GM12878 (cell line): ENCODE results near the gene LDHAL6A. TPM values are rescaled to one million over a fixed set of nuclear protein-coding genes. Genes with fewer than 3 reads are reported as not detected.

ENCODE experiments used
- ATAC-seq: fragments of 200-7000 bp; cut with Tn5 transposase; 3 replicates; pipeline ENCODE4 v1.9.1; 2020; ENCODE audit warnings: mild to moderate bottlenecking, moderate library complexity
- BruUV-seq: library from RNA; stranded (reverse); fragments of 400-500 nt; replicated peaks from 2 replicates; lab custom pipeline; 2021; lab: Mats Ljungman, UMichigan
- CTCF ChIA-PET: fragments of 300-600 bp; sonication (Branson Sonifier 250); formaldehyde crosslinking; extraction: SDS; loops from one replicate; lab custom pipeline; 2021; ENCODE audit warnings: inconsistent platforms; lab: Yijun Ruan, JAX
- POLR2A ChIA-PET: fragments of 350-600 bp; formaldehyde crosslinking; extraction: SDS; loops from one replicate; lab custom pipeline; 2021; ENCODE audit warnings: inconsistent platforms; lab: Charles Lee
- RAD21 ChIA-PET: fragments of 300-600 bp; sonication (Branson Sonifier 250); formaldehyde crosslinking; loops from one replicate; lab custom pipeline; 2023; ENCODE audit warnings: antibody characterized with exemption; ENCODE audit not compliant: unreplicated experiment; lab: Charles Lee
- SMC1A ChIA-PET: fragments of 300-600 bp; sonication (Branson Sonifier 250); formaldehyde crosslinking; loops from one replicate; lab custom pipeline; 2023; ENCODE audit not compliant: unreplicated experiment, uncharacterized antibody; lab: Charles Lee
- DNase-seq: peaks from one replicate; pipeline ENCODE4 v3.0.0-alpha.2; 2011; ENCODE audit warnings: low read depth, low spot score
- FAIRE-seq: peaks from 3 replicates; lab custom pipeline; 2011; peaks lifted over from hg19 to GRCh38; lab: Jason Lieb, UNC
- H2AFZ ChIP-seq: 2 replicates; pipeline ENCODE4 v1.6.0; 2011; ENCODE audit warnings: low read depth, low read length, control low read depth; ENCODE audit not compliant: control insufficient read depth
- H3K27ac ChIP-seq: 2 replicates; pipeline ENCODE4 v1.5.1; 2011; ENCODE audit warnings: control low read depth; ENCODE audit not compliant: control insufficient read depth, insufficient read depth
- H3K27me3 ChIP-seq, 2 experiments: replicated peaks in 1 of 2; 2 replicates each; pipeline versions ENCODE4 v1.6.0 to v1.6.1; 2011; ENCODE audit warnings: low read length in 1 of 2; ENCODE audit not compliant: control insufficient read depth in 2 of 2, insufficient read depth in 2 of 2
- H3K36me3 ChIP-seq, 2 experiments: 2 replicates each; pipeline ENCODE4 v1.5.1; 2011; ENCODE audit warnings: low read length in 1 of 2; ENCODE audit not compliant: control insufficient read depth in 2 of 2, insufficient read depth in 2 of 2
- H3K4me1 ChIP-seq: 2 replicates; pipeline ENCODE4 v1.6.1; 2011; ENCODE audit warnings: mild to moderate bottlenecking, low read length, moderate library complexity, mixed read lengths; ENCODE audit not compliant: control insufficient read depth, insufficient read depth
- H3K4me2 ChIP-seq: 2 replicates; pipeline ENCODE4 v1.6.0; 2011; ENCODE audit warnings: control low read depth; ENCODE audit not compliant: control insufficient read depth, insufficient read depth
- H3K4me3 ChIP-seq: fragments of 200-600 bp; sonication (generic); 2 replicates; pipeline ENCODE4 v1.5.1; 2016
- H3K79me2 ChIP-seq: 2 replicates; pipeline ENCODE4 v1.6.0; 2011; ENCODE audit warnings: low read length; ENCODE audit not compliant: control insufficient read depth, insufficient read depth
- H3K9ac ChIP-seq: 2 replicates; pipeline ENCODE4 v1.8.0; 2011; ENCODE audit warnings: low read length, control low read depth, mixed read lengths; ENCODE audit not compliant: control insufficient read depth, insufficient read depth
- H3K9me3 ChIP-seq: replicated peaks from 3 replicates; pipeline ENCODE4 v1.5.1; 2011; ENCODE audit warnings: mild to moderate bottlenecking, low read length; ENCODE audit not compliant: control insufficient read depth, insufficient read depth
- H4K20me1 ChIP-seq: 2 replicates; pipeline ENCODE4 v1.6.0; 2011; ENCODE audit not compliant: control insufficient read depth, insufficient read depth
- CHD1 ChIP-seq: IDR thresholded peaks from 2 replicates; pipeline ENCODE4 v1.6.1; 2012; ENCODE audit warnings: low read depth, low read length, improper control_type of control experiment
- SMC3 ChIP-seq: IDR thresholded peaks from 2 replicates; pipeline ENCODE4 v1.6.1; 2011; ENCODE audit warnings: low read length, improper control_type of control experiment, borderline replicate concordance
- WGBS: methylation state at CpG from one replicate; pipeline ENCODE4 v1.1.6; 2016; ENCODE audit warnings: low lambda C conversion rate; ENCODE audit not compliant: insufficient replicate concordance, insufficient coverage; ENCODE audit errors: missing lambda C conversion rate; 5-methylcytosine and 5-hydroxymethylcytosine counted together
- in situ Hi-C: fragments of 300-500 bp; cut with MboI; formaldehyde crosslinking; loops from 9 replicates; pipeline ENCODE4 v1.14.3; 2018; ENCODE audit warnings: mixed read lengths
- intact Hi-C: fragments of 100-400 bp; cut with micrococcal nuclease; formaldehyde crosslinking; loops from one replicate; pipeline ENCODE4 v1.14.2; 2022; ENCODE audit not compliant: unreplicated experiment
- polyA plus RNA-seq, 11 experiments: library from polyadenylated mRNA; depleted of rRNA in 4 of 11; unstranded in 6 of 11; stranded (reverse) in 5 of 11; fragments of >200 nt; fragmentation: Nextera tagmentation in 4 of 11; fragmentation: Illumina TruSeq in 1 of 11; extraction: Ambion mirVana in 4 of 11; extraction: Trizol in 1 of 11; gene quantifications; 1 replicate in 1 of 11; 2 replicates in 10 of 11; pipeline versions ENCODE4 v1.2.1 to v1.2.3, GENCODE V29; 2011 to 2016; ENCODE audit warnings: inconsistent platforms in 2 of 11, missing spikeins in 2 of 11, low read depth in 1 of 11
- total RNA-seq, 4 experiments: library from RNA; depleted of rRNA in 3 of 4; stranded (reverse); fragments of >200 nt in 3 of 4; fragmentation: Illumina TruSeq in 1 of 4; extraction: Trizol in 1 of 4; gene quantifications; 2 replicates each; pipeline versions ENCODE4 v1.2.1 to v1.2.3, GENCODE V29; 2013 to 2021
- TF ChIP-seq, protein P1 (sequence below), 3 experiments: IDR thresholded peaks in 2 of 3; conservative IDR thresholded peaks in 1 of 3; 2 replicates each; pipeline ENCODE4 v1.5.1; 2011; ENCODE audit warnings: low read depth in 3 of 3, low read length in 3 of 3, mild to moderate bottlenecking in 3 of 3, control low read depth in 2 of 3, moderate library complexity in 2 of 3, inconsistent platforms in 1 of 3, mixed read lengths in 1 of 3; ENCODE audit not compliant: control insufficient read depth in 2 of 3, insufficient read depth in 1 of 3; ENCODE audit errors: extremely low read depth in 1 of 3
- TF ChIP-seq, protein P2 (sequence below): fragments of 450-650 bp; IDR thresholded peaks from 2 replicates; pipeline ENCODE4 v1.6.1; 2018; ENCODE audit warnings: mild to moderate bottlenecking, low read depth, moderate library complexity; ENCODE audit not compliant: partially characterized antibody
- TF ChIP-seq, protein P3 (sequence below): IDR thresholded peaks from 2 replicates; pipeline ENCODE4 v1.6.1; 2011; ENCODE audit warnings: low read depth, mild to moderate bottlenecking, low read length, moderate library complexity, borderline replicate concordance; ENCODE audit errors: extremely low read depth
- TF ChIP-seq, protein P4 (sequence below): IDR thresholded peaks from 2 replicates; pipeline ENCODE4 v1.6.1; 2011; ENCODE audit warnings: borderline replicate concordance, low read depth, mild to moderate bottlenecking, moderate library complexity, mixed read lengths, low read length; ENCODE audit not compliant: insufficient read depth; ENCODE audit errors: extremely low read length

The LDHAL6A gene
- total and polyA plus RNA-seq, 10 of the 15 experiments (the other 5 are each of a cell fraction or from before 2014, with no cell fraction given) = 0.03 to 0.11 (median 0.09) TPM; not detected in 7

DNA sequence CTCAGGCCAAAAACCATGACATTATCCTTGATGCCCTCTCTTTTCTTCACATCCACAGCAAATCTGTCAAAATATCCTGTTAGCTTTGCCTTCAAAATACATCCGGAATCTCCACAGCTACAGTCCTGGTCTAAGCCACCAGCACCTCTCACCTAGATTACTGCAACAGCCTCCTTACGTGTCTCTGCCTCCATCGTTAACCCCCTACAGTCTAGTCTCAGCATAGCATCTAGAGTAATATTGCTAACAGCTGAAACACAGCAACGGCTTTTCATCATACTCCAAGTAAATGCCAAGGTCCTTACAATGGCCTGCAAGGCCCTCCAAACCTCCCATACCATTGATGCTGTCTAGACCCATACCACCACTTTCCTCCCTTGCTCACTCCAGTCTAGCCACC is 66.7 kb downstream of the LDHAL6A start:
- DNase-seq (no peak), ATAC-seq (peak; percentile 14), FAIRE-seq (no peak)
- Histone ChIP-seq H3K36me3 (peaks cover 0 to 3% of the 10 kb centered on the region in 2 experiments; a peak in 1 of 4 replicates), H3K4me2 (no peak overlapping the region), H3K9me3 (no peaks in the 10 kb centered on the region), H3K27ac (no peak overlapping the region), H4K20me1 (no peaks in the 10 kb centered on the region), H2AFZ (no peak overlapping the region), H3K27me3 (no peaks in the 10 kb centered on the region), H3K79me2 (peaks cover 42% of the 10 kb centered on the region), H3K9ac (no peak overlapping the region), H3K4me3 (no peak overlapping the region), H3K4me1 (no peaks in the 10 kb centered on the region)
- BruUV-seq = no TSS peak
- SMC1A ChIA-PET = interaction anchor here (1.8 kb wide), 1 partner anchor 13 kb away, joined by 6 read pairs; no protein-coding TSS in a partner anchor
- RAD21 ChIA-PET = interaction anchor here (0.9 kb wide), 1 partner anchor 278 kb away, joined by 3 read pairs; no protein-coding TSS in a partner anchor
- WGBS = 60% methylated on average over 4 of the region's 4 CpGs
- intact Hi-C loops (loop anchor here (10.0 kb wide), 2 partner anchors 128 to 278 kb away; partner anchors contain the start of genes LDHA and SAA2), in situ Hi-C loops (no loop called here)
- CTCF ChIA-PET = no interaction called here
- POLR2A ChIA-PET = interaction anchor here (1.0 to 1.1 kb wide), 2 partner anchors 10 to 128 kb away, joined by 3 to 4 read pairs; partner anchors contain the start of gene LDHA
- TF ChIP-seq, protein P1, sequence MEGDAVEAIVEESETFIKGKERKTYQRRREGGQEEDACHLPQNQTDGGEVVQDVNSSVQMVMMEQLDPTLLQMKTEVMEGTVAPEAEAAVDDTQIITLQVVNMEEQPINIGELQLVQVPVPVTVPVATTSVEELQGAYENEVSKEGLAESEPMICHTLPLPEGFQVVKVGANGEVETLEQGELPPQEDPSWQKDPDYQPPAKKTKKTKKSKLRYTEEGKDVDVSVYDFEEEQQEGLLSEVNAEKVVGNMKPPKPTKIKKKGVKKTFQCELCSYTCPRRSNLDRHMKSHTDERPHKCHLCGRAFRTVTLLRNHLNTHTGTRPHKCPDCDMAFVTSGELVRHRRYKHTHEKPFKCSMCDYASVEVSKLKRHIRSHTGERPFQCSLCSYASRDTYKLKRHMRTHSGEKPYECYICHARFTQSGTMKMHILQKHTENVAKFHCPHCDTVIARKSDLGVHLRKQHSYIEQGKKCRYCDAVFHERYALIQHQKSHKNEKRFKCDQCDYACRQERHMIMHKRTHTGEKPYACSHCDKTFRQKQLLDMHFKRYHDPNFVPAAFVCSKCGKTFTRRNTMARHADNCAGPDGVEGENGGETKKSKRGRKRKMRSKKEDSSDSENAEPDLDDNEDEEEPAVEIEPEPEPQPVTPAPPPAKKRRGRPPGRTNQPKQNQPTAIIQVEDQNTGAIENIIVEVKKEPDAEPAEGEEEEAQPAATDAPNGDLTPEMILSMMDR (IDR thresholded peaks at IDR 0.05 in 2 of 3, conservative IDR thresholded peaks at IDR 0.05 in 1 of 3; ENCODE audit: control insufficient read depth in 2 of 3, extremely low read depth in 1 of 3, insufficient read depth in 1 of 3, low read depth in 3 of 3, low read length in 3 of 3) = peak in 2 of 3 experiments; percentile 28; a peak in 2 of 6 replicates
- TF ChIP-seq CHD1 = no peak

DNA sequence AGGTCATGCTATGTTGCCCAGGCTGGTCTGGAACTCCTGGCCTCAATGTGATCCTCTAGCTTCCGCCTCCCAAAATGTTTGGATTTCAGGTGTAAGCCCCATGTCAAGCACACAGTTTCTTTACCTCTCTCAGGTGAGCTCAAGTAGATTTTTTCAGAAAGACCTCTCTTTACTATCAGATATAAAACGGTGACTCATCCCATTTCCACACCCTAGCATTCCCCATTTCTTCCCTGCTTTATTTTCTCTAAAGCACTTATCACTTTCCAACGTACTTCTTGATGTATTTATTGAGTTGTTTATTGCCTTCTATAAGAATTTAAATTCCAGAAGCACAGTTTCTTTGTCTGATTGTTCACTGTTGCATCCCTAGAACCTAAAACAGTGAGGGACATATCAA is 67.4 kb downstream of the LDHAL6A start:
- Histone ChIP-seq H4K20me1 (no peaks in the 10 kb centered on the region), H3K79me2 (peaks cover 45% of the 10 kb centered on the region), H3K27ac (no peak overlapping the region), H2AFZ (no peak overlapping the region), H3K4me2 (no peak overlapping the region), H3K9ac (no peak overlapping the region), H3K4me1 (no peaks in the 10 kb centered on the region), H3K27me3 (no peaks in the 10 kb centered on the region), H3K9me3 (no peaks in the 10 kb centered on the region), H3K4me3 (no peak overlapping the region), H3K36me3 (peaks cover 0 to 3% of the 10 kb centered on the region in 2 experiments; a peak in 1 of 4 replicates)
- FAIRE-seq = no peak
- no peak for DNase-seq
- SMC1A ChIA-PET = interaction anchor here (1.8 kb wide), 1 partner anchor 14 kb away, joined by 6 read pairs; no protein-coding TSS in a partner anchor
- RAD21 ChIA-PET = interaction anchor here (1.9 kb wide), 1 partner anchor 279 kb away, joined by 8 read pairs; no protein-coding TSS in a partner anchor
- in situ Hi-C loops (no loop called here), intact Hi-C loops (loop anchor here (10.0 kb wide), 2 partner anchors 128 to 278 kb away; partner anchors contain the start of genes LDHA and SAA2)
- ATAC-seq = no peak
- POLR2A ChIA-PET = interaction anchor here (1.0 to 1.1 kb wide), 2 partner anchors 11 to 129 kb away, joined by 3 to 4 read pairs; partner anchors contain the start of gene LDHA
- WGBS = 91% methylated on average over 3 of the region's 3 CpGs
- BruUV-seq = no TSS peak
- TF ChIP-seq, protein P2, sequence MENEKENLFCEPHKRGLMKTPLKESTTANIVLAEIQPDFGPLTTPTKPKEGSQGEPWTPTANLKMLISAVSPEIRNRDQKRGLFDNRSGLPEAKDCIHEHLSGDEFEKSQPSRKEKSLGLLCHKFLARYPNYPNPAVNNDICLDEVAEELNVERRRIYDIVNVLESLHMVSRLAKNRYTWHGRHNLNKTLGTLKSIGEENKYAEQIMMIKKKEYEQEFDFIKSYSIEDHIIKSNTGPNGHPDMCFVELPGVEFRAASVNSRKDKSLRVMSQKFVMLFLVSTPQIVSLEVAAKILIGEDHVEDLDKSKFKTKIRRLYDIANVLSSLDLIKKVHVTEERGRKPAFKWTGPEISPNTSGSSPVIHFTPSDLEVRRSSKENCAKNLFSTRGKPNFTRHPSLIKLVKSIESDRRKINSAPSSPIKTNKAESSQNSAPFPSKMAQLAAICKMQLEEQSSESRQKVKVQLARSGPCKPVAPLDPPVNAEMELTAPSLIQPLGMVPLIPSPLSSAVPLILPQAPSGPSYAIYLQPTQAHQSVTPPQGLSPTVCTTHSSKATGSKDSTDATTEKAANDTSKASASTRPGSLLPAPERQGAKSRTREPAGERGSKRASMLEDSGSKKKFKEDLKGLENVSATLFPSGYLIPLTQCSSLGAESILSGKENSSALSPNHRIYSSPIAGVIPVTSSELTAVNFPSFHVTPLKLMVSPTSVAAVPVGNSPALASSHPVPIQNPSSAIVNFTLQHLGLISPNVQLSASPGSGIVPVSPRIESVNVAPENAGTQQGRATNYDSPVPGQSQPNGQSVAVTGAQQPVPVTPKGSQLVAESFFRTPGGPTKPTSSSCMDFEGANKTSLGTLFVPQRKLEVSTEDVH = no peak
- TF ChIP-seq, protein P3, sequence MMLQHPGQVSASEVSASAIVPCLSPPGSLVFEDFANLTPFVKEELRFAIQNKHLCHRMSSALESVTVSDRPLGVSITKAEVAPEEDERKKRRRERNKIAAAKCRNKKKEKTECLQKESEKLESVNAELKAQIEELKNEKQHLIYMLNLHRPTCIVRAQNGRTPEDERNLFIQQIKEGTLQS = no peak
- TF ChIP-seq, protein P4, sequence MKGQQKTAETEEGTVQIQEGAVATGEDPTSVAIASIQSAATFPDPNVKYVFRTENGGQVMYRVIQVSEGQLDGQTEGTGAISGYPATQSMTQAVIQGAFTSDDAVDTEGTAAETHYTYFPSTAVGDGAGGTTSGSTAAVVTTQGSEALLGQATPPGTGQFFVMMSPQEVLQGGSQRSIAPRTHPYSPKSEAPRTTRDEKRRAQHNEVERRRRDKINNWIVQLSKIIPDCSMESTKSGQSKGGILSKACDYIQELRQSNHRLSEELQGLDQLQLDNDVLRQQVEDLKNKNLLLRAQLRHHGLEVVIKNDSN = no peak
- TF ChIP-seq SMC3 = no peak
- CTCF ChIA-PET = interaction anchor here (2.7 to 3.9 kb wide), 2 partner anchors 8 to 407 kb away, joined by 7 to 12 read pairs; no protein-coding TSS in a partner anchor
